ENCODE results near the gene ANKMY2. TPM values are rescaled to one million over a fixed set of nuclear protein-coding genes. Genes with fewer than 3 reads are reported as not detected.

Gene ANKMY2
- total and polyA plus RNA-seq, 8 donors = 3.9 to 11.4 (median 8.2) TPM

GRCh38 chr7:16668978-16669377, 23.4 kb upstream of the ANKMY2 start:
- Histone ChIP-seq H3K4me1 (no peaks in the 10 kb centered on the region), H3K36me3 (no peaks in the 10 kb centered on the region), H3K27ac (no peak overlapping the region), H3K27me3 (no peaks in the 10 kb centered on the region), H3K9me3 (no peaks in the 10 kb centered on the region), H3K4me3 (no peak overlapping the region)
- no peak for TF ChIP-seq CTCF (IDR thresholded peaks at IDR 0.05)
- no peak for DNase-seq
- 93 to 95% methylated on average over 5 of the region's 5 CpGs for WGBS, 2 donors
- FAIRE-seq = no peak
- ATAC-seq = peak in 1 of 4 donors; percentile 29
- intact Hi-C loops (cut with DNase I) = no loop called here

- H3K36me3 ChIP-seq = no peaks in the 10 kb centered on the region
- H3K4me3 ChIP-seq = no peak overlapping the region
- 72 to 75% methylated on average over 11 of the region's 11 CpGs for WGBS, 2 donors
- intact Hi-C loops (cut with DNase I) = no loop called here
- H3K4me1 ChIP-seq = no peaks in the 10 kb centered on the region
- no peak overlapping the region for H3K27ac ChIP-seq
- DNase-seq = peak in 3 of 6 donors; percentile 37 to 38 (median 37)
- no peak for FAIRE-seq
- H3K9me3 ChIP-seq = no peaks in the 10 kb centered on the region
- TF ChIP-seq CTCF (IDR thresholded peaks at IDR 0.05) = no peak
- ATAC-seq = peak; percentile 53 to 91 (median 70)
- no peaks in the 10 kb centered on the region for H3K27me3 ChIP-seq
These were observed 22.7 kb upstream of the ANKMY2 start for GRCh38 chr7:16668049-16668858.

GRCh38 chr7:16667355-16667754, 21.8 kb upstream of the ANKMY2 start:
- Histone ChIP-seq H3K4me3 (no peak overlapping the region), H3K4me1 (no peaks in the 10 kb centered on the region), H3K27ac (no peak overlapping the region), H3K36me3 (no peaks in the 10 kb centered on the region), H3K9me3 (no peaks in the 10 kb centered on the region), H3K27me3 (no peaks in the 10 kb centered on the region)
- ATAC-seq = no peak
- intact Hi-C loops (cut with DNase I) = no loop called here
- 93 to 94% methylated on average over 3 of the region's 3 CpGs for WGBS, 2 donors
- no peak for FAIRE-seq
- no peak for TF ChIP-seq CTCF (IDR thresholded peaks at IDR 0.05)
- DNase-seq = no peak

- no peak overlapping the region for H3K4me3 ChIP-seq
- ATAC-seq (no peak), DNase-seq (no peak), FAIRE-seq (no peak)
- H3K27me3 ChIP-seq = no peaks in the 10 kb centered on the region
- 79 to 88% methylated on average over 1 of the region's 1 CpG for WGBS, 2 donors
- intact Hi-C loops (cut with DNase I) = no loop called here
- H3K27ac ChIP-seq = no peak overlapping the region
- no peak for TF ChIP-seq CTCF (IDR thresholded peaks at IDR 0.05)
- H3K4me1 ChIP-seq = peaks cover 5 to 11% (median 10%) of the 10 kb centered on the region in 3 donors
- no peaks in the 10 kb centered on the region for H3K9me3 ChIP-seq
- H3K36me3 ChIP-seq = no peaks in the 10 kb centered on the region
These were observed 16.4 kb upstream of the ANKMY2 start for GRCh38 chr7:16661924-16662323.
